GM12878 (cell line): Measurements from ENCODE around the gene GALC. TPM values are rescaled to one million over a fixed set of nuclear protein-coding genes. Genes with fewer than 3 reads are reported as not detected.

Source experiments
- ATAC-seq: fragments of 200-7000 bp; cut with Tn5 transposase; 3 replicates; pipeline ENCODE4 v1.9.1; 2020; ENCODE audit warnings: mild to moderate bottlenecking, moderate library complexity
- BruUV-seq: library from RNA; stranded (reverse); fragments of 400-500 nt; replicated peaks from 2 replicates; lab custom pipeline; 2021; lab: Mats Ljungman, UMichigan
- CTCF ChIA-PET: fragments of 300-600 bp; sonication (Branson Sonifier 250); formaldehyde crosslinking; extraction: SDS; loops from one replicate; lab custom pipeline; 2021; ENCODE audit warnings: inconsistent platforms; lab: Yijun Ruan, JAX
- POLR2A ChIA-PET: fragments of 350-600 bp; formaldehyde crosslinking; extraction: SDS; loops from one replicate; lab custom pipeline; 2021; ENCODE audit warnings: inconsistent platforms; lab: Charles Lee
- RAD21 ChIA-PET: fragments of 300-600 bp; sonication (Branson Sonifier 250); formaldehyde crosslinking; loops from one replicate; lab custom pipeline; 2023; ENCODE audit warnings: antibody characterized with exemption; ENCODE audit not compliant: unreplicated experiment; lab: Charles Lee
- SMC1A ChIA-PET: fragments of 300-600 bp; sonication (Branson Sonifier 250); formaldehyde crosslinking; loops from one replicate; lab custom pipeline; 2023; ENCODE audit not compliant: unreplicated experiment, uncharacterized antibody; lab: Charles Lee
- DNase-seq: peaks from one replicate; pipeline ENCODE4 v3.0.0-alpha.2; 2011; ENCODE audit warnings: low read depth, low spot score
- FAIRE-seq: peaks from 3 replicates; lab custom pipeline; 2011; peaks lifted over from hg19 to GRCh38; lab: Jason Lieb, UNC
- H2AFZ ChIP-seq: 2 replicates; pipeline ENCODE4 v1.6.0; 2011; ENCODE audit warnings: low read depth, low read length, control low read depth; ENCODE audit not compliant: control insufficient read depth
- H3K27ac ChIP-seq: 2 replicates; pipeline ENCODE4 v1.5.1; 2011; ENCODE audit warnings: control low read depth; ENCODE audit not compliant: control insufficient read depth, insufficient read depth
- H3K27me3 ChIP-seq, 2 experiments: replicated peaks in 1 of 2; 2 replicates each; pipeline versions ENCODE4 v1.6.0 to v1.6.1; 2011; ENCODE audit warnings: low read length in 1 of 2; ENCODE audit not compliant: control insufficient read depth in 2 of 2, insufficient read depth in 2 of 2
- H3K36me3 ChIP-seq, 2 experiments: 2 replicates each; pipeline ENCODE4 v1.5.1; 2011; ENCODE audit warnings: low read length in 1 of 2; ENCODE audit not compliant: control insufficient read depth in 2 of 2, insufficient read depth in 2 of 2
- H3K4me1 ChIP-seq: 2 replicates; pipeline ENCODE4 v1.6.1; 2011; ENCODE audit warnings: mild to moderate bottlenecking, low read length, moderate library complexity, mixed read lengths; ENCODE audit not compliant: control insufficient read depth, insufficient read depth
- H3K4me2 ChIP-seq: 2 replicates; pipeline ENCODE4 v1.6.0; 2011; ENCODE audit warnings: control low read depth; ENCODE audit not compliant: control insufficient read depth, insufficient read depth
- H3K4me3 ChIP-seq: fragments of 200-600 bp; sonication (generic); 2 replicates; pipeline ENCODE4 v1.5.1; 2016
- H3K79me2 ChIP-seq: 2 replicates; pipeline ENCODE4 v1.6.0; 2011; ENCODE audit warnings: low read length; ENCODE audit not compliant: control insufficient read depth, insufficient read depth
- H3K9ac ChIP-seq: 2 replicates; pipeline ENCODE4 v1.8.0; 2011; ENCODE audit warnings: low read length, control low read depth, mixed read lengths; ENCODE audit not compliant: control insufficient read depth, insufficient read depth
- H3K9me3 ChIP-seq: replicated peaks from 3 replicates; pipeline ENCODE4 v1.5.1; 2011; ENCODE audit warnings: mild to moderate bottlenecking, low read length; ENCODE audit not compliant: control insufficient read depth, insufficient read depth
- H4K20me1 ChIP-seq: 2 replicates; pipeline ENCODE4 v1.6.0; 2011; ENCODE audit not compliant: control insufficient read depth, insufficient read depth
- CBX3 ChIP-seq: fragments of 200-600 bp; sonication (generic); IDR thresholded peaks from 2 replicates; pipeline ENCODE4 v1.6.1; 2016; ENCODE audit warnings: low read depth, borderline replicate concordance
- CHD1 ChIP-seq: IDR thresholded peaks from 2 replicates; pipeline ENCODE4 v1.6.1; 2012; ENCODE audit warnings: low read depth, low read length, improper control_type of control experiment
- CTCF ChIP-seq, 3 experiments: IDR thresholded peaks in 2 of 3; conservative IDR thresholded peaks in 1 of 3; 2 replicates each; pipeline ENCODE4 v1.5.1; 2011; ENCODE audit warnings: low read depth in 3 of 3, low read length in 3 of 3, mild to moderate bottlenecking in 3 of 3, control low read depth in 2 of 3, moderate library complexity in 2 of 3, inconsistent platforms in 1 of 3, mixed read lengths in 1 of 3; ENCODE audit not compliant: control insufficient read depth in 2 of 3, insufficient read depth in 1 of 3; ENCODE audit errors: extremely low read depth in 1 of 3
- DPF2 ChIP-seq: fragments of 450-650 bp; IDR thresholded peaks from 2 replicates; pipeline ENCODE4 v1.6.1; 2017; ENCODE audit warnings: mild to moderate bottlenecking
- FOXK2 ChIP-seq: fragments of 450-650 bp; IDR thresholded peaks from 2 replicates; pipeline ENCODE4 v1.6.1; 2017; ENCODE audit warnings: mild to moderate bottlenecking, moderate library complexity
- IKZF2 ChIP-seq, 2 experiments: fragments of 450-650 bp; IDR thresholded peaks; 2 replicates each; pipeline ENCODE4 v1.6.1; 2017; ENCODE audit warnings: mild to moderate bottlenecking in 2 of 2, moderate library complexity in 2 of 2
- IRF3 ChIP-seq: fragments of 450-650 bp; IDR thresholded peaks from 2 replicates; pipeline ENCODE4 v1.6.1; 2014; ENCODE audit warnings: mild to moderate bottlenecking
- IRF4 ChIP-seq: IDR thresholded peaks from 2 replicates; pipeline ENCODE4 v1.6.1; 2011; ENCODE audit warnings: low read depth, low read length
- KLF5 ChIP-seq: fragments of 450-650 bp; IDR thresholded peaks from 2 replicates; pipeline ENCODE4 v1.6.1; 2014; ENCODE audit warnings: mild to moderate bottlenecking; ENCODE audit not compliant: partially characterized antibody
- MEF2A ChIP-seq: IDR thresholded peaks from 2 replicates; pipeline ENCODE4 v1.6.1; 2011; ENCODE audit warnings: low read depth, mild to moderate bottlenecking, low read length, moderate library complexity; ENCODE audit not compliant: insufficient read depth
- MTA3 ChIP-seq: IDR thresholded peaks from 2 replicates; pipeline ENCODE4 v1.6.1; 2012; ENCODE audit warnings: low read length, inconsistent platforms, borderline replicate concordance
- PAX5 ChIP-seq: IDR thresholded peaks from 2 replicates; pipeline ENCODE4 v1.6.1; 2011; ENCODE audit warnings: low read depth, low read length, borderline replicate concordance
- PML ChIP-seq: IDR thresholded peaks from 2 replicates; pipeline ENCODE4 v1.6.1; 2012; ENCODE audit warnings: low read length, inconsistent platforms
- POLR2AphosphoS2 ChIP-seq: IDR thresholded peaks from 2 replicates; pipeline ENCODE4 v1.6.1; 2011; ENCODE audit warnings: low read depth, mild to moderate bottlenecking, low read length, improper control_type of control experiment, moderate library complexity
- RAD21 ChIP-seq: IDR thresholded peaks from 2 replicates; pipeline ENCODE4 v1.6.1; 2011; ENCODE audit warnings: mild to moderate bottlenecking, low read depth, low read length, moderate library complexity; ENCODE audit not compliant: insufficient read depth
- RAD51 ChIP-seq: fragments of 450-650 bp; IDR thresholded peaks from 2 replicates; pipeline ENCODE4 v1.6.1; 2016; ENCODE audit warnings: moderate library complexity, mild to moderate bottlenecking, inconsistent platforms
- SMC3 ChIP-seq: IDR thresholded peaks from 2 replicates; pipeline ENCODE4 v1.6.1; 2011; ENCODE audit warnings: low read length, improper control_type of control experiment, borderline replicate concordance
- USF2 ChIP-seq: IDR thresholded peaks from 2 replicates; pipeline ENCODE4 v1.6.1; 2011; ENCODE audit warnings: low read depth, low read length, improper control_type of control experiment, borderline replicate concordance
- YBX1 ChIP-seq: fragments of 450-650 bp; IDR thresholded peaks from 2 replicates; pipeline ENCODE4 v1.6.1; 2016; ENCODE audit warnings: antibody characterized with exemption
- ZNF24 ChIP-seq: fragments of 450-650 bp; IDR thresholded peaks from 2 replicates; pipeline ENCODE4 v1.6.1; 2017; ENCODE audit warnings: antibody characterized with exemption, mild to moderate bottlenecking
- ZNF274 ChIP-seq: IDR thresholded peaks from one replicate; pipeline ENCODE4 v1.8.0; 2011; ENCODE audit not compliant: insufficient read length, insufficient read depth
- whole genome bisulfite sequencing: methylation state at CpG from one replicate; pipeline ENCODE4 v1.1.6; 2016; ENCODE audit warnings: low lambda C conversion rate; ENCODE audit not compliant: insufficient replicate concordance, insufficient coverage; ENCODE audit errors: missing lambda C conversion rate; 5-methylcytosine and 5-hydroxymethylcytosine counted together
- in situ Hi-C: fragments of 300-500 bp; cut with MboI; formaldehyde crosslinking; loops from 9 replicates; pipeline ENCODE4 v1.14.3; 2018; ENCODE audit warnings: mixed read lengths
- intact Hi-C: fragments of 100-400 bp; cut with micrococcal nuclease; formaldehyde crosslinking; loops from one replicate; pipeline ENCODE4 v1.14.2; 2022; ENCODE audit not compliant: unreplicated experiment
- polyA plus RNA-seq, 11 experiments: library from polyadenylated mRNA; depleted of rRNA in 4 of 11; unstranded in 6 of 11; stranded (reverse) in 5 of 11; fragments of >200 nt; fragmentation: Nextera tagmentation in 4 of 11; fragmentation: Illumina TruSeq in 1 of 11; extraction: Ambion mirVana in 4 of 11; extraction: Trizol in 1 of 11; gene quantifications; 1 replicate in 1 of 11; 2 replicates in 10 of 11; pipeline versions ENCODE4 v1.2.1 to v1.2.3, GENCODE V29; 2011 to 2016; ENCODE audit warnings: inconsistent platforms in 2 of 11, missing spikeins in 2 of 11, low read depth in 1 of 11
- total RNA-seq, 4 experiments: library from RNA; depleted of rRNA in 3 of 4; stranded (reverse); fragments of >200 nt in 3 of 4; fragmentation: Illumina TruSeq in 1 of 4; extraction: Trizol in 1 of 4; gene quantifications; 2 replicates each; pipeline versions ENCODE4 v1.2.1 to v1.2.3, GENCODE V29; 2013 to 2021

Gene GALC
- total and polyA plus RNA-seq, 10 of the 15 experiments (the other 5 are each of a cell fraction or from before 2014, with no cell fraction given), result 1.3 to 14.0 (median 4.5) TPM

GRCh38 chr14:87896393-87897380, 96.3 kb downstream of the GALC start:
- WGBS, result 9% methylated on average over 9 of the region's 9 CpGs
- ATAC-seq (peak; percentile 77), DNase-seq (no peak), FAIRE-seq (peak; percentile 90)
- Histone ChIP-seq H3K36me3 (no peaks in the 10 kb centered on the region), H3K27ac (no peak overlapping the region), H3K9me3 (no peaks in the 10 kb centered on the region), H3K4me1 (no peaks in the 10 kb centered on the region), H3K4me3 (no peak overlapping the region), H3K4me2 (no peak overlapping the region), H2AFZ (no peak overlapping the region), H4K20me1 (no peaks in the 10 kb centered on the region), H3K27me3 (no peaks in the 10 kb centered on the region), H3K79me2 (no peaks in the 10 kb centered on the region), H3K9ac (no peak overlapping the region)
- RAD21 ChIA-PET, result interaction anchor here (0.7 kb wide), 1 partner anchor 151 kb away, joined by 3 read pairs; no protein-coding TSS in a partner anchor
- SMC1A ChIA-PET, result interaction anchor here (0.9 to 4.1 kb wide), 7 partner anchors 11 to 151 kb away, joined by 3 to 38 read pairs (median 4); no protein-coding TSS in a partner anchor
- in situ Hi-C loops (loop anchor here (5.0 kb wide), 1 partner anchor 154 kb away; no protein-coding TSS in a partner anchor), intact Hi-C loops (loop anchor here (1.0 kb wide), 2 partner anchors 91 to 151 kb away; no protein-coding TSS in a partner anchor)
- POLR2A ChIA-PET, result no interaction called here
- CTCF ChIA-PET, result interaction anchor here (0.5 to 8.3 kb wide), 13 partner anchors 10 to 976 kb away, joined by 3 to 119 read pairs (median 3); no protein-coding TSS in a partner anchor
- no TSS peak for BruUV-seq
- TF ChIP-seq DPF2 (no peak), MEF2A (no peak), ZNF24 (no peak), ZNF274 (no peak), YBX1 (no peak), IRF3 (no peak), RAD51 (no peak), CBX3 (no peak), IKZF2 (IDR thresholded peaks at IDR 0.05) (no peak), CTCF (IDR thresholded peaks at IDR 0.05 in 2 of 3, conservative IDR thresholded peaks at IDR 0.05 in 1 of 3; ENCODE audit: control insufficient read depth in 2 of 3, extremely low read depth in 1 of 3, insufficient read depth in 1 of 3, low read depth in 3 of 3, low read length in 3 of 3) (peak; percentile 30 to 70 (median 61); a peak in 5 of 6 replicates), FOXK2 (no peak), RAD21 (peak; percentile 80), KLF5 (no peak), CHD1 (no peak), PML (no peak), PAX5 (no peak), POLR2AphosphoS2 (no peak), MTA3 (no peak), SMC3 (peak; percentile 26; the same call in 1 of the 2 replicates), IRF4 (no peak), USF2 (no peak)
